ENCODE measurements around the gene KLK13.

GRCh38 chr19:51093101-51093500 is 28.2 kb upstream of the KLK13 start:
- TF ChIP-seq CTCF (IDR thresholded peaks at IDR 0.05) (no peak), POLR2A (IDR thresholded peaks at IDR 0.05) (no peak)
